NB4 (cell line): Measurements from ENCODE around the gene PNCK.
A peak's percentile ranks its signal among the peaks of the same experiment; 100 is the strongest.

Source experiments
- DNase-seq: peaks from one replicate; pipeline ENCODE4 v3.0.0; 2010; ENCODE audit warnings: low read depth
- H3K4me3 ChIP-seq: one replicate; pipeline ENCODE4 v1.5.1; 2011; ENCODE audit warnings: mild to moderate bottlenecking, low read depth, low read length, moderate library complexity
- CTCF ChIP-seq: IDR thresholded peaks from one replicate; pipeline ENCODE4 v1.5.1; 2012; ENCODE audit warnings: low read depth, low read length
- MAX ChIP-seq: IDR thresholded peaks from 2 replicates; pipeline ENCODE4 v1.6.1; 2011; ENCODE audit warnings: low read depth, low read length
- MYC ChIP-seq: IDR thresholded peaks from 2 replicates; pipeline ENCODE4 v1.6.1; 2011; ENCODE audit warnings: low read depth, low read length
- POLR2A ChIP-seq: IDR thresholded peaks from 2 replicates; pipeline ENCODE4 v1.6.1; 2011; ENCODE audit warnings: mild to moderate bottlenecking; ENCODE audit not compliant: insufficient read length; ENCODE audit errors: extremely low read depth

PNCK gene

GRCh38 chrX:153651540-153652079 is 22.0 kb downstream of the PNCK start:
- no peak overlapping the region for H3K4me3 ChIP-seq
- peak; percentile 41 for TF ChIP-seq CTCF
- TF ChIP-seq MAX, result no peak
- peak; percentile 47 for DNase-seq

GRCh38 chrX:153650959-153651358 is 22.7 kb downstream of the PNCK start:
- no peak for TF ChIP-seq MAX
- no peak for DNase-seq
- no peak overlapping the region for H3K4me3 ChIP-seq

GRCh38 chrX:153649915-153650782 is 23.5 kb downstream of the PNCK start:
- DNase-seq, result no peak
- TF ChIP-seq MAX (no peak), CTCF (no peak), POLR2A (no peak), MYC (no peak)

GRCh38 chrX:153649178-153649914 is 24.3 kb downstream of the PNCK start:
- peak; percentile 62 for DNase-seq
- peak; percentile 63 for TF ChIP-seq CTCF
- no peak for TF ChIP-seq MAX
- TF ChIP-seq MYC, result no peak
- TF ChIP-seq POLR2A, result no peak
- H3K4me3 ChIP-seq, result no peak overlapping the region

More at GRCh38 chrX:153649915-153650782, 23.5 kb downstream of the PNCK start:
- H3K4me3 ChIP-seq, result no peak overlapping the region

- TF ChIP-seq POLR2A (no peak), CTCF (no peak), MAX (no peak), MYC (no peak)
- no peak overlapping the region for H3K4me3 ChIP-seq
- DNase-seq, result no peak
These were observed 25.0 kb downstream of the PNCK start for GRCh38 chrX:153648358-153649177.
